ENCODE measurements around the gene UNC13B. TPM values are rescaled to one million over a fixed set of nuclear protein-coding genes. Genes with fewer than 3 reads are reported as not detected.

Gene UNC13B
- total RNA-seq, 1 donor from 2014 or later = 0.84 TPM

- intact Hi-C loops (cut with micrococcal nuclease) = no loop called here
These were observed 260.9 kb downstream of the UNC13B start for GRCh38 chr9:35422753-35423152.

GRCh38 chr9:35423499-35423898 lies 261.7 kb downstream of the UNC13B start:
- intact Hi-C loops (cut with micrococcal nuclease) = no loop called here

GRCh38 chr9:35424356-35425352 lies 262.8 kb downstream of the UNC13B start:
- intact Hi-C loops (cut with micrococcal nuclease) = no loop called here

- intact Hi-C loops (cut with micrococcal nuclease) = no loop called here
These were observed 264.8 kb downstream of the UNC13B start for GRCh38 chr9:35426627-35427026.

- intact Hi-C loops (cut with micrococcal nuclease) = no loop called here
These were observed 269.7 kb downstream of the UNC13B start for GRCh38 chr9:35431467-35431866.

GRCh38 chr9:35432076-35432475 lies 270.3 kb downstream of the UNC13B start:
- intact Hi-C loops (cut with micrococcal nuclease) = no loop called here

DNA sequence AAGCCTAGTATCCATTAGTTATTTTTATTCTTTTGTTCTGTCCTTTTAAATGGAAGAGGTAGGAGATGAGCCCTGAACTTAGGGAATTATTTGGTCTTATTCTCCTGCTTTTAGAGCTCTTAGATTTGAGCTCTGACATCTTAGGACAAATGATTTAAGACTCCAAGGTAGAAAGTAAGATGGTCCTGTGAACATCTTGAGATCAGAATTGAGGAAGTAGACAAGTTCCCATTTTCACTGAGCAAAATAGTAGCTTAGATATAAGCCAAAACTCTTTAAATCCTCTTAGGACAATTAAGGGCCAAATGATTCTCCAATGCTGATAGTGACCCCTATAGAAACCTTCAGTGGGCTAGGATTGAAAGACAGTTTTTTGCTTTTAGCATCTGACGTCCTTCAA lies 275.1 kb downstream of the UNC13B start:
- intact Hi-C loops (cut with micrococcal nuclease) = no loop called here

DNA sequence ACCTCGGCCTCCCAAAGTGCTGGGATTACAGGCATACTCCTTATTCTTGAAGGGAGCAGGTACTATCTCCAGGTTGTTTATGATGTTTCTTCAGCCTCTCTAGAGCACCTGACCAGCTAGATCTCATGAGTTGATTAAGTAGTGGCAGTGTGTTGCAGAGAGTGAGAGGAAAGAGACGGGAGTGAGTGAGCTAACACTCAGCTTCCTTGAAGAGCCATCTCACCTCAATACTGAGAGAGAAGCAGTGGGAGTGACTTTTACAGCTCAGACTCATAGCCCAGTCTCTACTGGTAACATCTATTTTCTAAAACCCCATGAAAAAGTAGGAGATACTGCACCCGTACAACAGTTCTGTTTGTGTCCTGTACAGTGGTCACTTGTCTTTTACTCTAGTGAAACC lies 284.2 kb downstream of the UNC13B start:
- intact Hi-C loops (cut with micrococcal nuclease) = no loop called here

DNA sequence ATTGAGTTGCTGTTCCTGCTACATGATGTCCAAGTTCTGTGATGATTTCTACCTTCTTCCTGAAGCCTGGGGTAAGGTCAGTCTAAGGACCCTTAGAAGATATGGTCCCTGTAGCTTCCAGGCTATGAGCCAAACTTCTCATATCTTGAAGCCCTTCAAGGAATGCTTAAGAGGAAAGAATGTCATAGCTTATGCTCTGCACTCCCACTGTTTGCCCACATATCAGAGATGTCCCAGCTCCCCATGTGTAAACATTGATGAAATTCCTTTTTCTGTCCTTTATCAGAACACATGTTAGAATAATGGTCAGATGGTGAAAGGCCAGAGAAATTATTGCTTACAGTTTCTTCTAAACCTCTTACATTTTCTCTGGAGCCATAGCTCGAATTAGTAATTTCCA lies 286.7 kb downstream of the UNC13B start:
- intact Hi-C loops (cut with micrococcal nuclease) = no loop called here

DNA sequence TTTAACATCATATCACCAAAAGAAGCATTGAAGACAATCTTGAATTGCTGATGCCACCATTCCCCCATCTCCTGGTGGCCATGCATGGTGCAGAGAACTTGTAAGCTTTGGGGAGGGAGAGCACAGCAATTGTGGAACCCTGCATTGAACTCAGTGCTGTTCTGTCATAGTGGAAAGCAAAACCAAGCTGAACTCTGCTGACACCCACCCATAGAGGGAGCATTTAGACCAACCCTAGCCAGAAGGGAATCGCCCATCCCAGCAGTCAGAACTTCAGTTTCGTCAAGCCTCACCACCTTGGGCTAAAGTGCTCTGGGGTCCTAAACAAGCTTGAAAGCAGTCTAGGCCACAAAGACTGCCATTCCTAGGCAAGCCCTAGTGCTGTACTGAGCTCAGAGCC lies 290.7 kb downstream of the UNC13B start:
- intact Hi-C loops (cut with micrococcal nuclease) = no loop called here

GRCh38 chr9:35453786-35454185 lies 292.0 kb downstream of the UNC13B start:
- intact Hi-C loops (cut with micrococcal nuclease) = no loop called here

Other genes starting within 250 kb of the UNC13B start
- gene PHF24, start 203.7 kb upstream of the UNC13B start, total RNA-seq = not detected in 2 replicates
- gene DNAJB5, start 172.3 kb upstream of the UNC13B start, total RNA-seq = 4.2 and 4.8 TPM in 2 replicates
- gene VCP, start 89.4 kb upstream of the UNC13B start, total RNA-seq = 248 and 255 TPM in 2 replicates
- 112 and 118 TPM in 2 replicates for gene FANCG, start 82.1 kb upstream of the UNC13B start, total RNA-seq
- 26.4 and 33.4 TPM in 2 replicates for gene PIGO, start 65.4 kb upstream of the UNC13B start, total RNA-seq
- gene STOML2, start 58.9 kb upstream of the UNC13B start, total RNA-seq = 139 and 143 TPM in 2 replicates
- gene ATOSB, start 46.1 kb upstream of the UNC13B start, total RNA-seq = 14.0 and 14.4 TPM in 2 replicates